C4-2B (cell line): ENCODE measurements around the gene IAH1.

Source experiments
- ZFX ChIP-seq: fragments of 450-650 bp; IDR thresholded peaks from 2 replicates; pipeline ENCODE4 v1.6.1; 2017
- TF ChIP-seq, protein P1 (sequence below): fragments of 450-650 bp; conservative IDR thresholded peaks from 2 replicates; pipeline ENCODE4 v1.5.1; 2017; ENCODE audit warnings: mild to moderate bottlenecking

DNA sequence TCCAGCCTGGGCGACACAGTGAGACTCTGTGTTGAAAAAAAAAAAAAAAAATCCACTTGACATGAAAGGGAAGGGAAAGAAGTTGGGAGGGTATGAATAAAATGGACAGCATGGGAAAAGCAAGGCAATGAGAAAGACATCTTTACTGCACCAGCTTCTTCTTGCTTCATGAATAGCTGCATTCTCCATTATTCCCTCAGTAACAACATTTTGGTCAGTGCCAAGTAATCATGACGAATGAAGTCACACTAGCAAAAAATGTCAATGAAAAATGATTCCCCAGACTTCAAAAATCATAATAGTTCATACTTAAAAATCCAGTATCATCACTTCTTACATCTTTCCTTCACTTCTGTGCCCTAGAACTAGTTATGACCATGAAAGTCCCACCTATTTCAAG lies 50.9 kb downstream of the IAH1 start:
- TF ChIP-seq, protein P1, sequence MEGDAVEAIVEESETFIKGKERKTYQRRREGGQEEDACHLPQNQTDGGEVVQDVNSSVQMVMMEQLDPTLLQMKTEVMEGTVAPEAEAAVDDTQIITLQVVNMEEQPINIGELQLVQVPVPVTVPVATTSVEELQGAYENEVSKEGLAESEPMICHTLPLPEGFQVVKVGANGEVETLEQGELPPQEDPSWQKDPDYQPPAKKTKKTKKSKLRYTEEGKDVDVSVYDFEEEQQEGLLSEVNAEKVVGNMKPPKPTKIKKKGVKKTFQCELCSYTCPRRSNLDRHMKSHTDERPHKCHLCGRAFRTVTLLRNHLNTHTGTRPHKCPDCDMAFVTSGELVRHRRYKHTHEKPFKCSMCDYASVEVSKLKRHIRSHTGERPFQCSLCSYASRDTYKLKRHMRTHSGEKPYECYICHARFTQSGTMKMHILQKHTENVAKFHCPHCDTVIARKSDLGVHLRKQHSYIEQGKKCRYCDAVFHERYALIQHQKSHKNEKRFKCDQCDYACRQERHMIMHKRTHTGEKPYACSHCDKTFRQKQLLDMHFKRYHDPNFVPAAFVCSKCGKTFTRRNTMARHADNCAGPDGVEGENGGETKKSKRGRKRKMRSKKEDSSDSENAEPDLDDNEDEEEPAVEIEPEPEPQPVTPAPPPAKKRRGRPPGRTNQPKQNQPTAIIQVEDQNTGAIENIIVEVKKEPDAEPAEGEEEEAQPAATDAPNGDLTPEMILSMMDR = no peak
- TF ChIP-seq ZFX = no peak
